Subcutaneous adipose tissue (tissue), 4 donors: ENCODE data around the gene ZNF3. TPM values are rescaled to one million over a fixed set of nuclear protein-coding genes. Genes with fewer than 3 reads are reported as not detected.

ENCODE experiments used
- total RNA-seq, 4 donors: library from RNA; depleted of rRNA; stranded (reverse); fragments of >200 nt; gene quantifications; one replicate each; pipeline ENCODE4 v1.1.0, GENCODE V29; 2016
- TF ChIP-seq, protein P1 (sequence below): fragments of 450-650 bp; IDR thresholded peaks from one replicate; pipeline ENCODE4 v1.5.1; 2016; ENCODE audit warnings: low read depth, mild to moderate bottlenecking, control low read depth, antibody characterized with exemption, moderate library complexity

ZNF3 gene
- total RNA-seq, 4 donors from 2014 or later: 14.8 to 29.3 (median 25.2) TPM

DNA sequence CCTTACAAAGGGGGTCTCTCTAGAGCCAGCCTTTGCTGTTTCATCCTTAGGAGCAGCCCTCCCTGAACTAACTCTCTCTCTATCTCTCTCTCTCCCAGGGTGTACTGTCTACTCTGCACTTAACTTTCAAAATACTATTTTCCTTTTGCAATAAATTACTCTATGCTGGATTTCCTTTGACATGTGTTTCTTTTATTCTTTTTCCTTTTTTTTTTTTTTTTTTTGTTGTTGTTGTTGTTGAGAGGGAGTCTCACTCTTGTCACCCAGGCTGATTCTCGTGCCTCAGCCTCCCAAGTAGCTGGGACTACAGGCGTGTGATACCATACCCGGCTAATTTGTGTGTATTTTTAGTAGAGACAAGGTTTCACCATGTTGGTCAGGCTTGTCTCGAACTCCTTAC is 1.5 kb upstream of the ZNF3 start:
- TF ChIP-seq, protein P1, sequence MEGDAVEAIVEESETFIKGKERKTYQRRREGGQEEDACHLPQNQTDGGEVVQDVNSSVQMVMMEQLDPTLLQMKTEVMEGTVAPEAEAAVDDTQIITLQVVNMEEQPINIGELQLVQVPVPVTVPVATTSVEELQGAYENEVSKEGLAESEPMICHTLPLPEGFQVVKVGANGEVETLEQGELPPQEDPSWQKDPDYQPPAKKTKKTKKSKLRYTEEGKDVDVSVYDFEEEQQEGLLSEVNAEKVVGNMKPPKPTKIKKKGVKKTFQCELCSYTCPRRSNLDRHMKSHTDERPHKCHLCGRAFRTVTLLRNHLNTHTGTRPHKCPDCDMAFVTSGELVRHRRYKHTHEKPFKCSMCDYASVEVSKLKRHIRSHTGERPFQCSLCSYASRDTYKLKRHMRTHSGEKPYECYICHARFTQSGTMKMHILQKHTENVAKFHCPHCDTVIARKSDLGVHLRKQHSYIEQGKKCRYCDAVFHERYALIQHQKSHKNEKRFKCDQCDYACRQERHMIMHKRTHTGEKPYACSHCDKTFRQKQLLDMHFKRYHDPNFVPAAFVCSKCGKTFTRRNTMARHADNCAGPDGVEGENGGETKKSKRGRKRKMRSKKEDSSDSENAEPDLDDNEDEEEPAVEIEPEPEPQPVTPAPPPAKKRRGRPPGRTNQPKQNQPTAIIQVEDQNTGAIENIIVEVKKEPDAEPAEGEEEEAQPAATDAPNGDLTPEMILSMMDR: no peak

DNA sequence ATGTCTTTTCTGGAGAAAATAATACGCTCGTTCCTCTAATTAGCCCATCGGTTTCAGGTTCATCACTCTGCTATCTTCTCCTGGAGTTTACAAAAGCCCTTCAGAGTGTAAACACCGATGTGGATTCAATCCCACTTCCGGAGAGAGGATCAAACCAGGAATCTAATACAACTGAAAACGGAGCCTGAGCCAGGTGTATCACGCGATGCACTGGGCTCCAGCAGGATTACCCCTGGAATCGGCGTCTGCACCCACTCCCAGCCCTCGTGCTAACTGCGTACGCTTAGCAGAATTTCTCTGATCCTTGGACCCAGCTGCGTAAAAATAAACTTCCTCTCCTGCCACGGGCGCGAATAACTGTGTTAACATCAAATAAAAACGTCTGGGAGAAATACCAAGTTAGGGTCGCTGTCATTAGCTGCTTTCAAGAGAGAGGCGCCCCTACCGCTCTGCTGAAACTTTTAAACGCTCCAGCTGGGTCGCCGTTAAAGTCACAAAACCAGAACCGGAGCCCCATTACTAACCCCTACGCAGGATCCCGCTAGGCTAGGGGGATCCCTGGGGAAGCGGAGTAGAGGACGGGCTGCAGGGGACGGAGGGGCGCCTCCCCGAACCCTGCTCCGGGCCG is 502 bp downstream of the ZNF3 start:
- TF ChIP-seq, protein P1: no peak

DNA sequence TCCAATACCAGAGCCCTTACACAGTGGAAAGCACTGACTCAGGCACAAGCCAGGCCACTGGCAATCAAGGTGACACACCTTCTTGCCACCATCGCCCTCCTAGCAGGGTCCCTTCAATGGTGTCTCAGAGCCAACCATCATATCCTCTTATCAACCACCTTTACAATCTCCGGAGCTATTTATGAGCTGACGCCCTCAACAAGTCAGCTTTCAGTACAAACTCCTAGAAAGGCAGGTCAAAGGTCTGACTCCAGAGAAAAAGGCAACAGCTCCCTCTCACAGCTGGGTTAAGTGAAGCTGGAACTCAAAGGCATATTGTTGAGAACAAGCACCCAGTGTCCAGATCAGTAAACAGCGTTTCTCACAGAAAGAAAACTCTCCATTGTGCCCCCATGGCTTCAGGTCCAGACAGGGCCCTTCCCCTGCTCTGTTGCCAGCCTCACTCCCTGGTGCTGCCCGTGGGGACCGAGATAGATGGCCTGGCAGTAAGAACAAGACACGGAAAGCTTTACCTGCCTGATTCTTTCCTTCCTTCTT is 2.4 kb downstream of the ZNF3 start:
- TF ChIP-seq, protein P1: no peak

DNA sequence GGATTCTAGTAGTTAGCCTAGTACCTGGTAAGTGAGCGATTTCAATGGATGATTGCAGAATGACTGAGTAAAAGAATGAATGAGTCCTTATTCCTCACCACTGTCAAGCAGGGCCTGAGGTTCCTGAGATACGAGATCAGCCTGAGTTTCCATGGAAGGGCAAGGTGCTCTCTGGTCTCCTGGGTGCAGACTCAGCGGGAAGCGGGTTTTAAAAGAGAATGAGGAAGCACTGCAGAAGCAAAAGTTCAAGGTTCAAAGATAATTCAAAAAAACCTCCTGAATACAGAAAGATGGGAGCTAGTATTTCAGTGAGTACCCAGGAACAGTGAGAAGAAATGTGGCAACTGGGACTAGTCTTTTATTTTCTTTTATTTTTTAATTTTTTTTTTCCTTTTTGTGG is 4.3 kb downstream of the ZNF3 start:
- TF ChIP-seq, protein P1: no peak

DNA sequence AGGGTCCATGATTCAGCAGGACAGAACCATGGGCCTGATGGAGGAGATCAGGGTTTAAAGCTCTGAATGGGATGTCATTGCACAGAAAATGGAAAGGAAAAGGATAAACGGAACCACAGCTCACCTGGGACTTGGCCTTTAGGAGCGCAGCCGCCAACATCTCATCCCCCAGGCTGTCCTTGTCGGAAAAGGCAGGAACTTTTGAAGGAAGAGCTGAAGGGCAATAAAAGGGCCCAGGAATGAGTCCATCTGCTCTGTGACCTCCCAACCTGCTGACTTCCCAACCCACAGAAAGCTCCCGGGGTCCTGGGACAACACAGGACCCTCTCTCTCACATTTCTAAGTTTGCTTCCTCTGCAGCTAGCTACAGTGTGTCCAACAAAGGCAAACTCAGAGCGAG is 6.1 kb downstream of the ZNF3 start:
- TF ChIP-seq, protein P1: no peak

DNA sequence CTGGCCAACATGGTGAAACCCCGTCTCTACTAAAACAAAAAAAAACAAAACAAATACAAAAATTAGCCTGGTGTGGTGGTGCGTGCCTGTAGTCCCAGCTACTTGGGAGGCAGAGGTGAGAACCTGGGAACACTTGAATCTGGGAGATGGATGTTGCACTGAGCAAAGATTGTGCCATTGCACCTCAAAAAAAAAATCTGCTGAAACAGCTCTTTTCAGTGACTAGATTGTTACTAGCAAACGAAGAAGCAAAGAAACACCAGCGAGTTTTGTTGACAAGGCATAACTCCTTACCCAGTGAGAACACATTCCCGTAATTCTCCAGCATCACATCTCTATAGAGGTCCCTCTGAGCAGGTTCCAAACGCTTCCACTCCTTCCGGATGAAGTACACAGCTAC is 6.7 kb downstream of the ZNF3 start:
- TF ChIP-seq, protein P1: no peak

DNA sequence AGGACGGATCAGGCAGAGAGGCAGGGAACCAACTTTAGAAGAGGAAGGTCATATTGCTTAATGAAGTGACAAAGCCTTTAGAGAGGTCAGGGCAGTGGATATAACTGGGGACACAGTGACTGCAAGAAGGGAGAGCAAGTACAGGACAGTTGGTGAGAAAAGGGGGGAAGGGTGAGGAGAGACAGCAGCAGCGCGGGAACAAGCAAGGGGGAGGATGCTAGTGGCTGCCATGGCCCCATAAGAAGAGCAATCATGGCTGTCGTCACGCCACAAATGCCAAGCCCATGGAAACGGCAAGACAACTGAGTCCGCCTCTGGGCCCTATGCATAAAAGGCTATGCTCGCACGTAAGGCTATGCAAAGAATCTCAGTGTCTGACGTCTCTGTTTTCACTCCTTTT is 9.1 kb downstream of the ZNF3 start:
- TF ChIP-seq, protein P1: no peak
